Activated gamma-delta T cell treated with anti-CD3 and anti-CD28 coated beads, Interleukin-2, amount 50 U/mL, for 16 hours (primary cell): Measurements from ENCODE around the gene ING2.
"Not testable (repeated sequence)": the region's sequence is repeated elsewhere in the genome, so short reads cannot be mapped to it uniquely, and the experiment has no call there.

Experiments
- DNase-seq: peaks from one replicate; pipeline ENCODE4 v3.0.0-alpha.2; 2020; ENCODE audit warnings: low read depth

ING2 gene

DNA sequence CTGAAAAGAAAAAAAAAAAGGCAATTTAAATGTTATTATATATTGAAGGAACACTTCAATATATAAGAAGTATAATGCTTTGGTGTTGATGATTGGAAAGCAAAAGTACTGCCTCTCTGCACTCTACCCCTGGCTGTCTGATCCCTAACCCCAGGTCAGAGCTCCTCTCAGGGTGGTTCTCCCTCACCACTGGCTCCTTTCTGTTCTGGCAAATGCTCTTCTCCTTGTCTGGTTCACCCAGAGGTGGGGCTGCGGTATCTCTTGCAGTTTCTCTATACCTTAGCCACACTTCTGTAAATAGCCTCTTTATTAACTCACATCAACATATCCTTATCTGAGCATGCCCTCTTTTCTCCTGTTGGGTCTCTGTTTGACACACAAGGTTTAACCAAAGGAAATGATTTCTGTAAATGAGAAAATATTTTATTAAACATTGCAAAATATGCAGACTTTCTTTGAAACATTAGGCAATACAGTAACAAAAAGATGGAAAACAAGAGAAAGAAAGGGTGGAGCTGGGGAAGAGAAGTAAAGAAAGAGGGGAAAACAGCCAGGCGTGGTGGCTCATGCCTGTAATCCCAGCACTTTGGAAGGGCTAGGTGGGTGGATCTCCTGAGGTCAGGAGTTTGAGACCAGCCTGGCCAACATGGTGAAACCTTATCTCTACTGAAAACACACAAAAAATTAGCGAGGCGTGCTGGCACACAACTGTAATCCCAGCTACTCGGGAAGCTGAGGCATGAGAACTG is 45.7 kb downstream of the ING2 start:
- DNase-seq: no peak

DNA sequence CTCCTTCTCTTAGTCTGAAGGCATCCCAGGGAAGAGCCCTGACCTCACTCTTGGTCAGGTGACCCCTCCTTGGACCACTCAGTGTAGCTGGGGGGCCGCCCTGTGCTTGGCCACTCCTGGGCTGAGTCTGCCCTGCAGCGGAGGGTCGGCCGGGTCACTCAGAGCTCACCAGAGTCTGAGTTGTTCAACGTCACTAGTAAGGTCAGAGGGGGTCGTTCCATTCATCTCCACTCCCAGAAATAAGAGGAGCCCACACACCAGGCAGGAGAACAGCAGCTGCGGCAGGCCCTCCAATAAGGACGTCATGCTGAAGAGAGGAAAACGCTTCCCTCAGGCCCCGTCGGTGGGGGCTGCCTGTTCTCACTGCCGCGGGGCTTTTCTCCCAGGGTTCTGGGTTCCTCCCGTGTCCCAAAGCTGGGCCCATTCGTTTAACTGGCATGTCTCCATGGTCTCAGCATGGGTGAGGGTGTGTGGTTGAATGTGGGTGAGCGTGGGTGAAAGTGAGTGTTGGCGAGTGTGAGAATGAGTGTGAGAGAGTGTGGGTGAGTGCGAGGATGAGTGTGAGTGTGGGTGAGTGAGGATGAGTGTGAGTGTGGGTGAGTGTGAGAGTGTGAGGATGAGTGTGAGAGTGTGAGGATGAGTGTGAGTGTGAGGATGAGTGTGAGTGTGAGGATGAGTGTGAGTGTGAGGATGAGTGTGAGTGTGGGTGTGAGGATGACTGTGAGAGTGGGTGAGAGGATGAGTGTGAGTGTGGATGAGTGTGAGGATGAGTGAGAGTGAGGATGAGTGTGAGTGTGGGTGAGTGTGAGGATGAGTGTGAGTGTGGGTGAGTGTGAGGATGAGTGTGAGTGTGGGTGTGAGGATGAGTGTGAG is 47.7 kb downstream of the ING2 start:
- no peak for DNase-seq

DNA sequence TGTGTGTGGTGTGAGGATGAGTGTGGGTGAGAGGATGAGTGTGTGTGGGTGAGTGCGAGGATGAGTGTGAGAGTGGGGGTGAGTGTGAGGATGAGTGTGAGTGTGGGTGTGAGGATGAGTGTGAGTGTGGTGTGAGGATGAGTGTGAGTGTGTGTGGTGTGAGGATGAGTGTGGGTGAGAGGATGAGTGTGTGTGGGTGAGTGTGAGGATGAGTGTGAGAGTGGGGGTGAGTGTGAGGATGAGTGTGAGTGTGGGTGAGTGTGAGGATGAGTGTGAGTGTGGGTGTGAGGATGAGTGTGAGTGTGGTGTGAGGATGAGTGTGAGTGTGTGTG is 48.3 kb downstream of the ING2 start:
- DNase-seq: not testable (repeated sequence)

DNA sequence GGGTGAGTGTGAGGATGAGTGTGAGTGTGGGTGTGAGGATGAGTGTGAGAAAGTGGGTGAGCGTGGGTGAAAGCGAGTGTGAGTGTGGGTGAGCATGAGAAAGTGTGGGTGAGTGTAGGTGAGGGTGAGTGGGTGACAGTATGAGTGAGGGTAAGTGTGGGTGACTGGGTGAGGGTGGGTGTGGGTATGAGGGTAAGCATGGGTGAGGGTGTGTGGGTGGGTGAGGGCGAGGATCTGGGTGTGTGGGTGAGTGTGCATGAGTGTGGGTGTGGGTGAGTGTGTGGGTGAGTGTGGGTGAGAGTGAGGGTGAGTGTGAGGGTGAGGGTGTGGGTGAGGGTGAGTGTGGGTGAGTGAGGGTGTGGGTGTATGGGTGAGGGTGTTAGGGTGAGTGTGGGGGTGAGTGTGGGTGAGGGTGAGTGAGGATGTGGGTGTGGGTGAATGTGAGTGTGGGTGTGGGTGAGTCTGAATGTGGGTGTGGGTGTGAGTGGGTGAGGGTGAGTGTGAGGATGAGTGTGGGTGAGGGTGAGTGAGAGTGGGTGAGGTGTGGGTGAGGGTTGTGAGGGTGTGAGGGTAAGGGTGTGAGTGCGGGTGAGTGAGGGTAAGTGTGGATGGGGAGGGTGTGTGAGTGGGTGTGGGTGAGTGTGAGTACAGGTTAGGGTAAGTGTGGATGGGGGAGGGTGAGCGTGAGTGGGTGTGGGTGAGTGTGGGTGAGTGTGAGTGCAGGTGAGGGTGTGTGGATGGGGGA is 48.9 kb downstream of the ING2 start:
- DNase-seq: no peak

DNA sequence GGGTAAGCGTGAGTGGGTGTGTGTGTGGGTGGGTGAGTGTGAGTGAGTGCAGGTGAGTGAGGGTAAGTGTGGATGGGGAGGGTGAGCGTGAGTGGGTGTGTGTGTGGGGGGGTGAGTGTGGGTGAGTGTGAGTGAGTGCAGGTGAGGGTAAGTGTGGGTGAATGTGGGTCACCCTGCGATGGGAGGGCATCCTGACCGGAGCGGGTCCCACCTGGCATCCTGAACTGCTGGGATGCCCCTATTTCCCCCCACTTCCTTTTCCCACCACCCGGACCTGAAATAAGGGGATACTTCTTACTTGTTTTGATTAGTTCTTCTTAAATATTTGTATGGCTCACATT is 49.5 kb downstream of the ING2 start:
- DNase-seq: no peak

DNA sequence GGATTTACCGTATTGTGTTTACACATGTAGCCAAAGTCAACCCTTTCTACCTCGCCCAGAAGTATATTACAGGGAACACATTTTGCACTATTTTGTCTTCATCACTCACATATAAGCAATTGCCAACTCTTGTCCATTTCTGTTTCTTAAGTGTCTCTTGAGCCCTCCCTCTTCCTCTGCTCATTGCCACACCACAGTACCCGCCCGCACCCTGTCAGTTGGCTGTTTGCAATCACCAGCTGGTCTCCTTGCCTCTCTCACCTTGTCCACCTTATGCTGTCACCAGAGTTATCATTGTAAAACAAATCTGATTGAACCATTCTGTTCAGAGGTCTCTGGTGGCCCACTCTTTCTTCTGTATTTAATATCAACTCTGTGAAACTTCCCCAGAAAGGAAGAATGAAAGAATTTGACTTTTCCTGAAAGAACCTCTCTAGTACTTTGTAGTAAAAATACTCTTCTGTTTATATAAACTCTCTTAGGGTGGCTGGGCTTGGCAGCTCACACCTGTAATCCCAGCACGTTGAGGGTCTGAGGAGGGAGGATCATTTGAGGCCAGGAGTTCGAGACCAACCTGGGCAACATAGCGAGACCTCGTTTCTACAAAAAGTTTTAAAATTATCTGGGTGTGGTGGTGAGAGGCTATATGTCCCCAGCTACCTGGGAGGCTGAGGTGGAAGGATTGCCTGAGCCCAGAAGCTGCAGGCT is 50.2 kb downstream of the ING2 start:
- DNase-seq: no peak

DNA sequence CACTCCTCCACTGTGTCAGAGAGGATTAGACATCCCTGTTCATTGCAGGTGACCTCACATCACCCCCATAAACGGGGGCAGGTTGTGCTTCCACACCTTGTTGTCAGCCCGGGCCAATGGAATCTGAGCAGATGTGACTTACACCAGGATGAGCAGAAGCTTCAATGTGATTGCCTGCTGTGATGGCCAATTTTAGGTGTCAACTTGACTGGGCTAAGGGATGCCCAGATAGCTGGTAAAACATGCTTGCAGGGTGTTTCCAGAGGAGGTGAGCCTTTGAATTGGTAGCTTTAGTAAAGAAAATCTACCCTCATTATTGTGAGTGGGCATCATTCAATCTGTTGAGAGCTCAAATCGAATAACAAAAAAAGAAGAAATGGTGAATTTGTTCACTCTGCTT is 52.1 kb downstream of the ING2 start:
- DNase-seq: no peak

DNA sequence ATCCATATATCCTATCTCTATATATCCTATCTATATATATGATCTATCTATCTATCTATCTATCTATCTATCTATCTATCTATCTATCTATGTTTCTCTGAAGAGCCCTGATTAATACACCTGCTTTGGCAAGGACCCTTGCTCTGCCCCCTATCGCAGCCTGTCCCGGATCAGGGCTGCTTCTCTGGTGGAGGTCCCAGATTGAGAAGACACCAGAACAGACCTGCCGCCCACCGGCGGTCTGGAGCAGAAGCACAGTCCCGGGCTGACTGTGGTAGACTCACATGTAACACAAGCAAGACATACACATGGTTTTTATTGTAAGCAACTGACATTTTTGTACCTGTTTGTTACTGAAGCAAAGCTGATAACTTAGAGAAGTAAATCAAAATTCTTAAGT is 52.8 kb downstream of the ING2 start:
- DNase-seq: no peak

DNA sequence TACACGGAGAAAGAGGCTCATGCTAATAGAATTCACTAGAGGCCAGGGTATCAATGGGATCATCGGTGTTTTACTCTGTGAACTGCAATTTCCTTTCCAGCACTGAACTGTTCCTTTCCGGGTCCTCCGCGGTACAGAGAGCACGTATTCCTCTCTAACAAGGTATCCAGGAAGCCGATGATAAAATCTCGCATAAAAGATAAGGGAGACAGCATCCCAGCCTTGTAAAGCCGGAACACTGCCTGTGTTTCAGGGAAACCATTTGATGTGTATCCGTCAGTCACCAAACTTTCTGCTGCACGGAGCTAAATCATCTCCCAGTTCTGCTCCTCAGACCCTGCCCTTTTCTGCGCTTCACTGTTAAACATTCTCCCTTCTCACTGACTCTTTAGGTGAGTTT is 54.0 kb downstream of the ING2 start:
- DNase-seq: no peak

DNA sequence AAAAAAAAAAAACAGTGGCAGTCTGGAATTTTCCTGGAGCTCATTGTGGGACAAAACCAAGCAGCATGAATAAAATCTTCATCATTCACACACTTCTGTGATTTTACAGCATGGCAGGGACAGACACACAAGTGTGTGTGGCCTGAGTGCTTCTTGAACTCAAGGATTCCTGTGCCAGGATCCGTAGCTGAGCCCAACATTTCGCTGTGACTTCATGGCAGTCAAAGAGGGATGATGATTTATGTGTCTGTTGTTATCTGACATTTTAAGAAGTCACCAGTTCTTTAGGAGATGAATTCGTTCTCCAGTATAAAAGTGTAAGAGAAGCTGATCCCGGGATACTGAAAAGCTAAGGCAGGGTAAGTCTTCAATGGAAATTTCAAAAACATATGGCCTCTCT is 57.0 kb downstream of the ING2 start:
- DNase-seq: no peak
